ENCODE results near the gene NOTCH2. TPM values are rescaled to one million over a fixed set of nuclear protein-coding genes. Genes with fewer than 3 reads are reported as not detected.
A peak's percentile ranks its signal among the peaks of the same experiment; 100 is the strongest.

NOTCH2 gene
- total RNA-seq, 2 experiments from 2014 or later = 71.5 to 77.5 TPM

DNA sequence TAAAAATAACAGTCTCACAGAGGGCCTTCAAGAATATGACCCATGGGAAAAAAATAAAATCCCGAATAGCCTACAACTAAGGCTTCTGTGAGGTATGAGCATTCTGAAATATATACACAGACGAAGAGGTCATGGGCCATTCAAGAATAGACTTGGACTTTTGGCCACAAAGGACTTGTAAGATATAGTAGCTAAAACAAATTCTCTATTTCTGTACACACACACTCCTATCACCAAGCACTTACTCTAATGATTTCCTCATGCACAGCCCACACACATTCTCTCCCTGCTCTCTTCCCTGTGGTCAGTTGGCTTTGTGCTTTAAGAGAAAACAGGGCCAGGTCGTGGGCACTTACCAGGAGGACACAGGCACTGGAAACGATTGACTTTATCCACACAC is 103.4 kb downstream of the NOTCH2 start:
- no peak for ATAC-seq
- H3K27ac Mint-ChIP-seq = no peak overlapping the region
- H3K4me3 Mint-ChIP-seq = no peak overlapping the region
- ChIA-PET POLR2A (no interaction called here), CTCF (interaction anchor here (1.7 to 3.9 kb wide), 4 partner anchors 12 to 59 kb away, joined by 5 to 44 read pairs (median 20); no protein-coding TSS in a partner anchor)
- H3K4me1 Mint-ChIP-seq (ENCODE audit: low read depth) = peaks cover 12% of the 10 kb centered on the region
- no peak for DNase-seq
- no peaks in the 10 kb centered on the region for H3K9me3 Mint-ChIP-seq (ENCODE audit: insufficient read depth)
- H3K36me3 Mint-ChIP-seq (ENCODE audit: low read depth) = peaks cover 56% of the 10 kb centered on the region
- no peaks in the 10 kb centered on the region for H3K27me3 Mint-ChIP-seq (ENCODE audit: low read depth)

- H3K27me3 Mint-ChIP-seq (ENCODE audit: low read depth) = no peaks in the 10 kb centered on the region
- peaks cover 49% of the 10 kb centered on the region for H3K36me3 Mint-ChIP-seq (ENCODE audit: low read depth)
- CTCF ChIA-PET = interaction anchor here (1.7 to 2.2 kb wide), 2 partner anchors 10 to 16 kb away, joined by 5 to 14 read pairs; no protein-coding TSS in a partner anchor
- no peak for ATAC-seq
- POLR2A ChIA-PET = no interaction called here
- DNase-seq = no peak
- H3K27ac Mint-ChIP-seq = no peak overlapping the region
- H3K9me3 Mint-ChIP-seq (ENCODE audit: insufficient read depth) = no peaks in the 10 kb centered on the region
- H3K4me3 Mint-ChIP-seq = no peak overlapping the region
- H3K4me1 Mint-ChIP-seq (ENCODE audit: low read depth) = peaks cover 12% of the 10 kb centered on the region
These were observed 104.6 kb downstream of the NOTCH2 start for GRCh38 chr1:119964673-119965363.

GRCh38 chr1:119962296-119962968 is 107.0 kb downstream of the NOTCH2 start:
- Mint-ChIP-seq H3K27ac (no peak overlapping the region), H3K4me3 (no peak overlapping the region), H3K9me3 (ENCODE audit: insufficient read depth) (no peaks in the 10 kb centered on the region), H3K36me3 (ENCODE audit: low read depth) (peaks cover 47% of the 10 kb centered on the region), H3K27me3 (ENCODE audit: low read depth) (no peaks in the 10 kb centered on the region), H3K4me1 (ENCODE audit: low read depth) (peaks cover 14% of the 10 kb centered on the region)
- POLR2A ChIA-PET = no interaction called here
- CTCF ChIA-PET = interaction anchor here (1.1 to 1.6 kb wide), 2 partner anchors 14 kb away, joined by 3 to 4 read pairs; no protein-coding TSS in a partner anchor
- ATAC-seq (no peak), DNase-seq (no peak)

DNA sequence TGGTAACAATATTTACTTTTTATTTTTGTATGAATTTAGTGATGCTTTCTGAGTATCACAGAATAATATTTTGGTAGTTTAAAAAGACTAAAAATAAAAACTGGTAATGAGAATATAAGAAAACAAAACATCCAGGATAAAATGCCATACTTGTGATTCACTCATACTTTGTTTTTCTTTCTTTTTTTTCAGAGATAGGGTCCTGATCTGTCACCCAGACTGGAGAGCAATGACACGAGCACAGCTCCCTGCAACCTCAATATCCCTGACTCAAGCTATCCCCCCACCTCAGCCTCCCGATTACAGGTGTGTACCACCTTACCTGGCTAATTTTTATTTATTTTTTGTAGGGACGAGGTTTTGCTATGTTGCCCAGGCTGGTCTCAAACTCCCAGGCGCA is 109.0 kb downstream of the NOTCH2 start:
- H3K4me3 Mint-ChIP-seq = no peak overlapping the region
- ATAC-seq = no peak
- H3K27ac Mint-ChIP-seq = no peak overlapping the region
- peaks cover 39% of the 10 kb centered on the region for H3K36me3 Mint-ChIP-seq (ENCODE audit: low read depth)
- POLR2A ChIA-PET = no interaction called here
- DNase-seq = no peak
- H3K9me3 Mint-ChIP-seq (ENCODE audit: insufficient read depth) = no peaks in the 10 kb centered on the region
- CTCF ChIA-PET = interaction anchor here (0.8 to 1.9 kb wide), 5 partner anchors 8 to 216 kb away, joined by 3 to 6 read pairs (median 4); no protein-coding TSS in a partner anchor
- H3K4me1 Mint-ChIP-seq (ENCODE audit: low read depth) = peaks cover 27% of the 10 kb centered on the region
- no peaks in the 10 kb centered on the region for H3K27me3 Mint-ChIP-seq (ENCODE audit: low read depth)

DNA sequence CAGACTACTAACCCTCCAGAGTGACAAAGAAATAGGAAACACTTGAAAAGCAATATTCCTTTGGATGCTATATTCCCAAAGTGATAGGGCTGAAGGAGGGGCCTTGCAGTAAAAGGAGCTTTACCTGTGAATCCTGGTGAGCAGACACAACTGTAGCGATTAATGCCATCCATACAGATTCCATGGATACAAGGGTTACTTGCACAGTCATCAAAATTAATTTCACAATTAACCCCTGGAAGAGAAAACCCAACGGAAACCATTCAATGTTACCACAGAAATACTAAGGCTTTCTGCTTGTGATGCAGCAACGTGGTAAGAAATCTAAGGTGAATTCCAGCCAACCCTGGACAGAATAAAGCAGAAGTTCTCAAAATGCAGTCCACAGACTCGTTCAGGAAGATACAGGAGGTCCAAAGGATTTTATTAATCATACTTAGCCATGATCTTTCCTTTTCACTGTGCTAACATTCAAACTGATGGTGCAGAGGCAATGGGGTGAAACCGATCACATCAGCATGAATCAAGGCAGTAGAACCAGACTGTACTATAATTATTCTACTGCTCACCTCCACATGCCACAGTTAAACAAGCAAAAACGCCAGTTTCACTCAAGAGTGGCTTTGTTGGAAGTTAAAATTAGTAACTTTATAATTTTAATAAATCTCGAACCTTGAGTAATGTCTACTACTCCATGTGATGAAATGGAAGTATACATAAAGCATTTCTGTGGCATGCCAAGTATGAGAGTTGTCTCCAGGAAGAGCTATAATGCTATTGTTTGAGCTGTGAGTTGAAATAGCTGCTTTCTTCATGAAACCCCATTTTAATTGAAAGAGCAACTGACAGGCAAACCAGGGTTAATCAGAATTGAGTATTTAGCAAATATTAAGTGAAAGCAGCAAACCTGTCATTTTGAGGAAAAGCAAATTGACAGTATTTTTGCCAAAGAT is 109.9 kb downstream of the NOTCH2 start:
- no peak for DNase-seq
- no peaks in the 10 kb centered on the region for H3K27me3 Mint-ChIP-seq (ENCODE audit: low read depth)
- CTCF ChIA-PET = interaction anchor here (0.8 to 1.9 kb wide), 5 partner anchors 8 to 215 kb away, joined by 3 to 6 read pairs (median 4); no protein-coding TSS in a partner anchor

DNA sequence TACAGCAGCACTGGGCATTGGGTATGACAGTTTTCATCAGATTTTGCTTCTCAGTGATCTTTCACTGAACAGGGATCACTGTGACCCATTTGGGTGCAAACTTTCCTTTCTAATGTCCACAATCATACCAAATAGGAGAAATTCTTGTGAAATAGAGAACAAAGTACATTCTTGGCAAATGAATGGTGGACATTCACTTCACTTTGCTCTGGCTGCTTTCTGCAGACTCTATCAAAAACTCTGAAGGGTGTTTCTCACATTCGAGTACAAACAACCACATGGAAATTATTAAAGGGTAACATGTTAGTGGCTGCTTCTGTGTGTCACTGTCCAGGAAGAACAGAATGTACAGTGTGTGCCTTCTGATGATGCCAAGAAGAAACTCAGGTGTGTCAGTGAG is 111.2 kb downstream of the NOTCH2 start:
- peaks cover 37% of the 10 kb centered on the region for H3K4me1 Mint-ChIP-seq (ENCODE audit: low read depth)
- CTCF ChIA-PET = interaction anchor here (1.2 to 1.9 kb wide), 2 partner anchors 9 to 10 kb away, joined by 5 to 8 read pairs (median 6); no protein-coding TSS in a partner anchor
- ATAC-seq = no peak

More for the DNA sequence above, 109.9 kb downstream of the NOTCH2 start:
- no peak for ATAC-seq
- POLR2A ChIA-PET = no interaction called here
- H3K4me1 Mint-ChIP-seq (ENCODE audit: low read depth) = peaks cover 35% of the 10 kb centered on the region
- no peak overlapping the region for H3K4me3 Mint-ChIP-seq
- H3K36me3 Mint-ChIP-seq (ENCODE audit: low read depth) = peaks cover 41% of the 10 kb centered on the region
- H3K9me3 Mint-ChIP-seq (ENCODE audit: insufficient read depth) = no peaks in the 10 kb centered on the region
- H3K27ac Mint-ChIP-seq = no peak overlapping the region

GRCh38 chr1:119956306-119956705 is 113.2 kb downstream of the NOTCH2 start:
- DNase-seq (no peak), ATAC-seq (no peak)
- H3K4me3 Mint-ChIP-seq = peak overlapping the region; percentile 34
- ChIA-PET CTCF (interaction anchor here (0.7 to 1.5 kb wide), 3 partner anchors 12 to 147 kb away, joined by 3 read pairs; no protein-coding TSS in a partner anchor), POLR2A (no interaction called here)
- no peaks in the 10 kb centered on the region for H3K27me3 Mint-ChIP-seq (ENCODE audit: low read depth)
- H3K9me3 Mint-ChIP-seq (ENCODE audit: insufficient read depth) = no peaks in the 10 kb centered on the region
- H3K4me1 Mint-ChIP-seq (ENCODE audit: low read depth) = peaks cover 38% of the 10 kb centered on the region
- H3K36me3 Mint-ChIP-seq (ENCODE audit: low read depth) = peaks cover 39% of the 10 kb centered on the region
- no peak overlapping the region for H3K27ac Mint-ChIP-seq

More for the DNA sequence above, 111.2 kb downstream of the NOTCH2 start:
- H3K9me3 Mint-ChIP-seq (ENCODE audit: insufficient read depth) = no peaks in the 10 kb centered on the region
- H3K27ac Mint-ChIP-seq = no peak overlapping the region
- no peak overlapping the region for H3K4me3 Mint-ChIP-seq
- DNase-seq = no peak
- POLR2A ChIA-PET = no interaction called here
- no peaks in the 10 kb centered on the region for H3K27me3 Mint-ChIP-seq (ENCODE audit: low read depth)
- H3K36me3 Mint-ChIP-seq (ENCODE audit: low read depth) = peaks cover 44% of the 10 kb centered on the region

GRCh38 chr1:119954476-119955422 is 114.7 kb downstream of the NOTCH2 start:
- ChIA-PET CTCF (interaction anchor here (1.0 to 1.7 kb wide), 3 partner anchors 11 to 16 kb away, joined by 3 to 12 read pairs (median 5); no protein-coding TSS in a partner anchor), POLR2A (no interaction called here)
- H3K4me1 Mint-ChIP-seq (ENCODE audit: low read depth) = peaks cover 38% of the 10 kb centered on the region
- DNase-seq = no peak
- no peak overlapping the region for H3K4me3 Mint-ChIP-seq
- H3K36me3 Mint-ChIP-seq (ENCODE audit: low read depth) = peaks cover 49% of the 10 kb centered on the region
- H3K9me3 Mint-ChIP-seq (ENCODE audit: insufficient read depth) = no peaks in the 10 kb centered on the region
- no peak overlapping the region for H3K27ac Mint-ChIP-seq
- H3K27me3 Mint-ChIP-seq (ENCODE audit: low read depth) = no peaks in the 10 kb centered on the region
- ATAC-seq = no peak

DNA sequence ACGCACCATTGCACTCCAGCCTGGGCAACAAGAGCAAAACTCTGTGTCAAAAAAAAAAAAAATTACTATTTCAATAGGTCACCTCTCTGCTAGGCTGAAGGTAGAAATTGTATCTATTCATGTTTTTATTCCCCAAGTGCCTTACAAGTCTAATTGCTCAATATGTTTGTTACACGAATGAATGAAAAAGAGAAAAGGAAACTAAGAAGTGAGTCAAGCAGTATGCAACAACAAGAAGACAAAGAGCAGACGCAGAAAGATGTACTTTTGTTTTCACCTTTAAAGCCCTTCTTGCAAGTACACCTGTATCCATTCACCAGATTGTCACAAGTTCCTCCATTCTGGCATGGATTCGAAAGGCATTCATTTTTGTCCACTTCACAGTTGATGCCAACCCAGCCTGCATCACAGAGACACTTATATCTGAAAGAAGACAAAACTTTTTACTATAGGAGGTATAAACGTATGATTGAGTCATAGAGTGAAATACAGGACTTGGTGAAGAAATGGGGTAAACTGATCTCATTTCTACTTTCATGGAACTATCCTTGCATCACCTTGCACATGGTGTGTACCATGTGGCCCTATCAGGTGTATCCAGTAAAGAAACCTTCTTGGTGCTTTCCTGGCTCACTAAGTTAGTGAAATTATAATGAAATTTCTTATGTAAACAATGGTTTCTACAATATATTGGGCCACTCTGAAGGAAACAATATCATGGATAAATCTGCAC is 116.0 kb downstream of the NOTCH2 start:
- peaks cover 39% of the 10 kb centered on the region for H3K4me1 Mint-ChIP-seq (ENCODE audit: low read depth)
- H3K27ac Mint-ChIP-seq = no peak overlapping the region
- ATAC-seq = no peak
- DNase-seq = no peak
- H3K36me3 Mint-ChIP-seq (ENCODE audit: low read depth) = peaks cover 52% of the 10 kb centered on the region
- CTCF ChIA-PET = interaction anchor here (1.4 to 1.7 kb wide), 3 partner anchors 12 to 15 kb away, joined by 4 to 12 read pairs (median 5); no protein-coding TSS in a partner anchor
- H3K9me3 Mint-ChIP-seq (ENCODE audit: insufficient read depth) = no peaks in the 10 kb centered on the region
- POLR2A ChIA-PET = no interaction called here
- no peaks in the 10 kb centered on the region for H3K27me3 Mint-ChIP-seq (ENCODE audit: low read depth)
- H3K4me3 Mint-ChIP-seq = no peak overlapping the region

DNA sequence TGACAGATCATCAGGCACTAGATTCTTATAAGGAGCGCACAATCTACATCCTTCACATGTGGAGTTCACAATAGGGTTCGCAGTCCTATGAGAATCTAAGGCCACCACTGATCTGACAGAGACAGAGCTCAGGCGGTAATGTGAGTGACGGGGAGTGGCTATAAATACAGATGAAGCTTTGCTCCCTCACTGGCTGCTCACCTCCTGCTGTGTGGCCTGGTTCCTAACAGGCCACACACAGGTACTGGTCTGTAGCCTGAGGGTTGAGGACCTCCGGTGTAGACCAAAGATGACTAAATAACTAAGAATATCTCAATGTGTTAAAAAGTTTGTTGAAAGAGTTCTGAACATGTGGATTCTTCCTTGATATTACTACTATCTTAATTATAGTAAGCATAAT is 117.0 kb downstream of the NOTCH2 start:
- DNase-seq (no peak), ATAC-seq (no peak)
- no peaks in the 10 kb centered on the region for H3K9me3 Mint-ChIP-seq (ENCODE audit: insufficient read depth)
- peaks cover 32% of the 10 kb centered on the region for H3K4me1 Mint-ChIP-seq (ENCODE audit: low read depth)
- H3K27me3 Mint-ChIP-seq (ENCODE audit: low read depth) = no peaks in the 10 kb centered on the region
- H3K27ac Mint-ChIP-seq = no peak overlapping the region
- H3K36me3 Mint-ChIP-seq (ENCODE audit: low read depth) = peaks cover 52% of the 10 kb centered on the region
- H3K4me3 Mint-ChIP-seq = no peak overlapping the region
- CTCF ChIA-PET = interaction anchor here (1.4 kb wide), 1 partner anchor 16 kb away, joined by 4 read pairs; no protein-coding TSS in a partner anchor
- POLR2A ChIA-PET = no interaction called here
